EH (cell line): Measurements from ENCODE around the gene MAPK1.
"Not testable (repeated sequence)": the region's sequence is repeated elsewhere in the genome, so short reads cannot be mapped to it uniquely, and the experiment has no call there.

Experiments
- DNase-seq: peaks from one replicate; pipeline ENCODE4 v3.0.0-alpha.2; 2015; ENCODE audit warnings: low read depth

MAPK1 gene

GRCh38 chr22:21725956-21726649 is 141.3 kb downstream of the MAPK1 start:
- no peak for DNase-seq

DNA sequence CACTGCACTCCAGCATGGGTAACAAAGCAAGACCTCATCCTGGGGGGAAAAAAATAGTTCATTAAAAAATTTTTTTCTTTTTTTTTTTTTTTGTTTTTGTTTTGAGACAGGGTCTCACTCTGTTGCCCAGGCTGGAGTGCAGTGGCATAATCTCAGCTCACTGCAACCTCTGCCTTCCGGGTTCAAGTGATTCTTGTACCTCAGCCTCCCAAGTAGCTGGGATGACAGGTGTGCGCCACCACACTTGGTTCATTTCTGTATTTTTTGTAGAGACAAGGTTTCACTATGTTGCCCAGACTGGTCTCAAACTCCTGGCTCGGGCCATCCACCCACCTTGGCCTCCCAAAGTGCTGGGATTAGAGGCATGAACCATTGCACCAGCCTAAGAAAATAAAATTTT is 142.9 kb downstream of the MAPK1 start:
- DNase-seq, result not testable (repeated sequence)

DNA sequence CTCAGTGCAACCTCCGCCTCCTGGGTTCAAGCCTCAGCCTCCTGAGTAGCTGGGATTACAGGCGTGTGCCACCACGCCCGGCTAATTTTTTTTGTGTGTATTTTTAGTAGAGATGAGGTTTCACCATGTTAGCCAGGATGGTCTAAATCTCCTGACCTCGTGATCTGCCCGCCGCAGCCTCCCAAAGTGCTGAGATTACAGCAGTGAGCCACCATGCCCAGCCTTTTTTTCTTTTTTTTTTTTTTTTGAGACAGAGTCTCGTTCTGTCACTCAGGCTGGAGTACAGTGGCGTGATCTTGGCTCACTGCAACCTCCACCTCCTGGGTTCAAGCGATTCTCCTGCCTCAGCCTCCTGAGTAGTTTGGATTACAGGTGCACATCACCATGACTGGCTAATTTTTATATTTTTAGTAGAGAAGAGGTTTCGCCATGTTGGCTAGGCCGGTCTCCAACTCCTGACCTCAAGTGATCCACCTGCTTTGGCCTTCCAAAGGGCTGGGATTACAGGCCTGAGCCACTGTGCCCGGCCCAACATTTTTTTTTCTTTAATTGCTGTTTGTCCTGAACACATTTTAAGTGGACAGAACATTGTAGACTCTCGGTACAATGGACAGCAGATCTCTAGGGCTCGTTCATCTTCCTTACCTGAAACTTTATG is 146.1 kb downstream of the MAPK1 start:
- not testable (repeated sequence) for DNase-seq

DNA sequence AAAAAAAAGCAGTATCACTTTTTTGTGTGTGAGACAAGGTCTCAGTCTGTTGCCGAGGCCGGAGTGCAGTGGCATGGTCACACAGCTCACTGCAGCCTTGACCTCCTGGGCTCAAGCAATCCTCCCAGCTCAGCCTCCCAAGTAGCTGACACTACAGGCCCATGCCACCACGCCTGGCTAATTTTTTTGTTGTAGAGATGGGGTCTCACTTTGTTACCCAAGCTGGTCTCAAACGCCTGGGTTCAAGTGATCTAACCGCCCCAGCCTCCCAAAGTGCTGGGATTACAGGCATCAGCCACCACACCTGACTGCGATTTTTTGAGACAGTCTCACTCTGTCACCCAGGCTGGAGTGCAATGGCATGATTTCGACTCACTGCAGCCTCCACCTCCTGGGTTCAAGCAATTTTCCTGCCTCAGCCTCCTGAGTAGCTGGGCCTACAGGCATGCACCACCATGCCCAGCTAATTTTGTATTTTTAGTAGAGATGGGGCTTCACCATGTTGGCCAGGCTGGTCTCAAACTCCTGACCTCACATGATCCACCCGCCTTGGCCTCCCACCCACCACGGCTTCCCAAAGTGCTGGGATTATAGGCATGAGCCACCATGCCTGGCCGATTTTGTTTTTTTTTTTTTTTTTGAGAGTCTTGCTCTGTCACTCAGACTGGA is 147.1 kb downstream of the MAPK1 start:
- not testable (repeated sequence) for DNase-seq

GRCh38 chr22:21719024-21719423 is 148.4 kb downstream of the MAPK1 start:
- DNase-seq, result no peak

- no peak for DNase-seq
Observed at GRCh38 chr22:21718499-21718898, 148.9 kb downstream of the MAPK1 start.

- DNase-seq, result not testable (repeated sequence)
Observed at GRCh38 chr22:21716395-21717122, 150.9 kb downstream of the MAPK1 start.

DNA sequence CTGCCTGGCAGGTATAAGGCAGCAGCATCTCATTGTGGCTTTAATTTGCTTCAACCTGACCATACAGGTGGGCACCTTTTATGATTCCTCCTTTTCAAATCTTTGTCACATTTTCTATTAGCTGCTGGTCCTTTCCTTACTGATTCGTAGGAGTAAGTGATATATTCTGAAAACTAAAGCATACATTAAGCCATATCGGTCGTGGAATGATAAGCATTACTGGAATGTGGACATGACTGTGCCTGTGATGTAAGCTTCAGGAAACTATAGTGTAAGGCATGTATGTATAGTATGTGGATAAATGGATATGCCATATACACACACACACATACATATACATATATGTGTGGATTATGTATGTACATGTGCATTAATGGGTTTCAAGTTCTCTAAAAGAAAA is 152.7 kb downstream of the MAPK1 start:
- DNase-seq, result peak; percentile 20

DNA sequence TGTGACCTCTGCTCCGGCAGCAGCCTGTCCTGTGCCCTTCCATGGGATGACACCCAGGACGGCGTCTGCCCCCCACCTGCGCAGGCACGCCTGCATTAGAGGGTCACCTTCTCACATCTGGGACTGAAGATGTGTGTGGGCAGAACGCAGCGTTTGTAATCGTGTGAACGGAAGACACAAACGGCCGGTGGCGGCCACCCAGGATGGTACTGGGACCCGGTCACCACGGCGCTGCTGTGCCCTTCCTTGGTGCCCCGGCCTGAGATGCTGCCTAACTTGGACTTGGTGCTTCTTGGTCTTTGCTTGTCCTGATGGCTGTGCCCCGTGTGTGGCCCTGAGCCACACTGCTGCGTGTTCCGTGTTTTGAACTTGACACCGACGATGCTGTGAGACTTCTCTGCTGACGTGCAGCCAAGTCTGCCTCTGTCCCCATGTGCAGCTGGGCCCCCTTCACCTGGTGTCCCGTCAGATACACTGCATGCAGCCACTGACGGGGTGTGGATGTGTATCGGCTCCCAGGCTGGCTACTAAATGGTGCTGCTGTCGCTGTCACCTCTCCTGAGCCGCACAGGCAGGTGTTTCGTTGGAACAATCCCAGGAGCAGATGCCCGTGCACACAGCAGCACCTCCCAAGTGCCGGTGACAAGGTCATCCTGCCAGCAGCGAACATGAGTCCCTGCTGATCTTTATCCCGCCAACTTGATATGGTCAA is 153.2 kb downstream of the MAPK1 start:
- DNase-seq, result no peak

DNA sequence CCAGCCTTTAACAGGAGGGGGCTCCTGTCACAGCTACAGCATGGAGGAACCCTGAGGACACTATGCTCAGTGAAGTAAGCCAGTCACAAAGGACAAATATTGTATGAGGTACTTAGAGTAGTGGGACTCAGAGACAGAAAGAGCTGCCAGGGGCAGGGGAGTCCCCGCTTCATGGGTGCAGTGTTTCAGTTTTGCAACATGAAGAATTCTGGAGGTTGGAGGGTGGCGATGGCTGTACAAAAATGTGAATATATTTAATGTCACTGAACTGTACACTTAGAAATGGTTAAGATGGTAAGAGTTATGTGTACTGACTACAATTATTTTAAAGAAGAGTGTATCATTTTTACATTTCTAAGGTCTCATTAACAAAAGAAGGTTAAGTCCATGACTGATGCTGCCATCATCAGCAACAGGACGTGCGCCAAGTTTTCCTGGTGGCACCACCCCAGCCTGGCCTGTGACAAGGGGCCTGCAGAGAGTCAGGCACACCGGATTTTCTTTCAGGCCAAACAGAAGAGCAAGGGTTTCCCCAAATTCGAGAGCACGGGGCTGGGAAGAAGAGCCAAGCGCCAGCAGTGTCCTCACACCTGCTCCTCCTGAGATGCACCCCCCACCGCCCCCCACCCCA is 153.9 kb downstream of the MAPK1 start:
- DNase-seq, result no peak

GRCh38 chr22:21712751-21713427 is 154.6 kb downstream of the MAPK1 start:
- DNase-seq, result peak; percentile 82

GRCh38 chr22:21711851-21712250 is 155.6 kb downstream of the MAPK1 start:
- DNase-seq, result no peak

DNA sequence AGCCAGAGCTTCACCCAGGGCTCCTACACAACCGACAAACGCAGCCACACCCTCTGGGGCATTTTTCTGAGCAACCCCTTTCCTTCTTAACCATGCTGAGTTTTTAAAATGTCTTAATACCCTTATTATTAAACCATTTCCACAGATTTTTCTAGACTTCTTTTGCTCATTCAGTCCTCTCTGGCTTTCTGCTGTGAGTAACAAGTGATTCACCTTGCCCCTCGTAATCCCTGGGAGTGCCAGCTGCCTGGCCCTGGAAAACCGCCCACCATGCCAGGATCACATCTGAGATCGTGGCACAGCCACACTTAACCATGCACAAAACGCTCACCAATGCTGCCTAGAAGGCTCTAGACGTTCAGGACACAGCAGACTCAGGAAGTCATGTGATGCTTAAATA is 157.3 kb downstream of the MAPK1 start:
- DNase-seq, result no peak

GRCh38 chr22:21709688-21710087 is 157.8 kb downstream of the MAPK1 start:
- DNase-seq, result no peak

DNA sequence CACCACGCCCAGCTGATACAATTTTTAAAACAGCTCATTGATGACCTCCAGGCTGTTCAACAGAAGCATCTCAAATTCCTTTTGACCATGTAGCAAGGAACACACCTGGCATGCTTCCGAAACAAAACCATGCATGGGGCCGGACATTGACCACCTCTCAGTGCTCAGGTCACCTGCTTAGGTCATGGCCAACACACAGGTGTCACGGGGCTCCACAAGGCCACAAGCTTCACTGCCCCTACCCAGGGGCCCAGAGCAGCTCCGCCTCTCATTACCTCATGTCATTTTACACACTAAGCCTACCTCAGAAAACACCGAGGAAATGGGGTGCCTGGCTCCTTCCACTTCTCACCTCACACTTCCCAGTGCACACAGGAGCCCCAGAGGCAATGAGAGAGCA is 158.5 kb downstream of the MAPK1 start:
- DNase-seq, result no peak

DNA sequence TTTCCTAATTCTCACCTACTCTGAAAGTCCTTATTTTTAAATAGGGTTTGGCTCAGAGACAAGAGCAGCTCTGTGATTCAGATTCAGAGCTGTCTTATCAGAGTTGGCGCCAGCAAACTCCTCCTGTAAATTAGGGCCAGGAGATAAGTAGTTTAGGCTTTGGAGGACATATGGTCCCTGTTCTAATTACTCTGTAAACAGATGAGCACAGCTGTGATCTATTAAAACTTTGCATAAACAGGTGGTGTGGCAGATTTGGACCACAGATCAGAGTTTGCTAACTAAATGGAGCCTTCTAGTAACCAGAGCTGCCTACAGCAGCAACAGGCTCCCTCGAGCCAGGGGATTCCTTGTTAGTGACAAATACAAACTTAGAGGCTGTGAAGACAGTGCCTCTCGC is 159.8 kb downstream of the MAPK1 start:
- DNase-seq, result no peak
